ENCODE measurements around the gene PTPRT.
"Not testable (repeated sequence)": the region's sequence is repeated elsewhere in the genome, so short reads cannot be mapped to it uniquely, and the experiment has no call there.

The PTPRT gene

GRCh38 chr20:43185901-43186300, 3.8 kb downstream of the PTPRT start:
- TF ChIP-seq POLR2AphosphoS5 (IDR thresholded peaks at IDR 0.05; ENCODE audit: low read depth, low read length), result no peak
- TF ChIP-seq POLR2A (IDR thresholded peaks at IDR 0.05; ENCODE audit: low read depth, low read length), result no peak
- TF ChIP-seq TAF1 (IDR thresholded peaks at IDR 0.05; ENCODE audit: borderline replicate concordance, low read depth, low read length), result no peak
- FAIRE-seq (no peak), DNase-seq (ENCODE audit: insufficient read length) (no peak)

- DNase-seq (ENCODE audit: insufficient read length) (no peak), FAIRE-seq (no peak)
- TF ChIP-seq TAF1 (IDR thresholded peaks at IDR 0.05; ENCODE audit: borderline replicate concordance, low read depth, low read length), result no peak
- TF ChIP-seq POLR2A (IDR thresholded peaks at IDR 0.05; ENCODE audit: low read depth, low read length), result no peak
- TF ChIP-seq POLR2AphosphoS5 (IDR thresholded peaks at IDR 0.05; ENCODE audit: low read depth, low read length), result no peak
Observed at GRCh38 chr20:43183536-43184070, 6.1 kb downstream of the PTPRT start.

GRCh38 chr20:43178080-43178479, 11.6 kb downstream of the PTPRT start:
- DNase-seq (ENCODE audit: insufficient read length) (no peak), FAIRE-seq (no peak)
- TF ChIP-seq POLR2A (IDR thresholded peaks at IDR 0.05; ENCODE audit: low read depth, low read length), result no peak
- TF ChIP-seq POLR2AphosphoS5 (IDR thresholded peaks at IDR 0.05; ENCODE audit: low read depth, low read length), result no peak
- TF ChIP-seq TAF1 (IDR thresholded peaks at IDR 0.05; ENCODE audit: borderline replicate concordance, low read depth, low read length), result no peak

- no peak for DNase-seq (ENCODE audit: insufficient read length)
- FAIRE-seq, result no peak
- no peak for TF ChIP-seq POLR2A (IDR thresholded peaks at IDR 0.05; ENCODE audit: low read depth, low read length)
- no peak for TF ChIP-seq POLR2AphosphoS5 (IDR thresholded peaks at IDR 0.05; ENCODE audit: low read depth, low read length)
- TF ChIP-seq TAF1 (IDR thresholded peaks at IDR 0.05; ENCODE audit: borderline replicate concordance, low read depth, low read length), result no peak
Observed at GRCh38 chr20:43176726-43177125, 13.0 kb downstream of the PTPRT start.

- FAIRE-seq (no peak), DNase-seq (ENCODE audit: insufficient read length) (no peak)
- TF ChIP-seq TAF1 (IDR thresholded peaks at IDR 0.05; ENCODE audit: borderline replicate concordance, low read depth, low read length) (no peak), POLR2AphosphoS5 (IDR thresholded peaks at IDR 0.05; ENCODE audit: low read depth, low read length) (no peak), POLR2A (IDR thresholded peaks at IDR 0.05; ENCODE audit: low read depth, low read length) (no peak)
Observed at GRCh38 chr20:43171930-43172329, 17.8 kb downstream of the PTPRT start.

GRCh38 chr20:43170771-43171170, 18.9 kb downstream of the PTPRT start:
- FAIRE-seq (no peak), DNase-seq (ENCODE audit: insufficient read length) (no peak)
- TF ChIP-seq POLR2A (IDR thresholded peaks at IDR 0.05; ENCODE audit: low read depth, low read length) (no peak), POLR2AphosphoS5 (IDR thresholded peaks at IDR 0.05; ENCODE audit: low read depth, low read length) (no peak), TAF1 (IDR thresholded peaks at IDR 0.05; ENCODE audit: borderline replicate concordance, low read depth, low read length) (no peak)

GRCh38 chr20:43167615-43168014, 22.1 kb downstream of the PTPRT start:
- no peak for FAIRE-seq
- no peak for DNase-seq (ENCODE audit: insufficient read length)
- TF ChIP-seq POLR2AphosphoS5 (IDR thresholded peaks at IDR 0.05; ENCODE audit: low read depth, low read length) (no peak), POLR2A (IDR thresholded peaks at IDR 0.05; ENCODE audit: low read depth, low read length) (no peak), TAF1 (IDR thresholded peaks at IDR 0.05; ENCODE audit: borderline replicate concordance, low read depth, low read length) (no peak)

GRCh38 chr20:43167021-43167420, 22.7 kb downstream of the PTPRT start:
- DNase-seq (ENCODE audit: insufficient read length) (no peak), FAIRE-seq (no peak)
- TF ChIP-seq TAF1 (IDR thresholded peaks at IDR 0.05; ENCODE audit: borderline replicate concordance, low read depth, low read length) (no peak), POLR2A (IDR thresholded peaks at IDR 0.05; ENCODE audit: low read depth, low read length) (no peak), POLR2AphosphoS5 (IDR thresholded peaks at IDR 0.05; ENCODE audit: low read depth, low read length) (no peak)

GRCh38 chr20:43165611-43166010, 24.1 kb downstream of the PTPRT start:
- TF ChIP-seq TAF1 (IDR thresholded peaks at IDR 0.05; ENCODE audit: borderline replicate concordance, low read depth, low read length) (no peak), POLR2A (IDR thresholded peaks at IDR 0.05; ENCODE audit: low read depth, low read length) (no peak), POLR2AphosphoS5 (IDR thresholded peaks at IDR 0.05; ENCODE audit: low read depth, low read length) (no peak)
- DNase-seq (ENCODE audit: insufficient read length) (no peak), FAIRE-seq (no peak)

GRCh38 chr20:43164736-43165135, 25.0 kb downstream of the PTPRT start:
- FAIRE-seq; DNase-seq (ENCODE audit: insufficient read length): not testable (repeated sequence)

GRCh38 chr20:43161716-43162115, 28.0 kb downstream of the PTPRT start:
- TF ChIP-seq POLR2A (IDR thresholded peaks at IDR 0.05; ENCODE audit: low read depth, low read length) (no peak), TAF1 (IDR thresholded peaks at IDR 0.05; ENCODE audit: borderline replicate concordance, low read depth, low read length) (no peak), POLR2AphosphoS5 (IDR thresholded peaks at IDR 0.05; ENCODE audit: low read depth, low read length) (no peak)
- no peak for DNase-seq (ENCODE audit: insufficient read length)
- no peak for FAIRE-seq

- DNase-seq (ENCODE audit: insufficient read length) (no peak), FAIRE-seq (no peak)
- TF ChIP-seq POLR2AphosphoS5 (IDR thresholded peaks at IDR 0.05; ENCODE audit: low read depth, low read length) (no peak), POLR2A (IDR thresholded peaks at IDR 0.05; ENCODE audit: low read depth, low read length) (no peak), TAF1 (IDR thresholded peaks at IDR 0.05; ENCODE audit: borderline replicate concordance, low read depth, low read length) (no peak)
Observed at GRCh38 chr20:43160941-43161340, 28.8 kb downstream of the PTPRT start.

- no peak for TF ChIP-seq POLR2AphosphoS5 (IDR thresholded peaks at IDR 0.05; ENCODE audit: low read depth, low read length)
- no peak for TF ChIP-seq TAF1 (IDR thresholded peaks at IDR 0.05; ENCODE audit: borderline replicate concordance, low read depth, low read length)
- no peak for TF ChIP-seq POLR2A (IDR thresholded peaks at IDR 0.05; ENCODE audit: low read depth, low read length)
- FAIRE-seq, result no peak
Observed at GRCh38 chr20:43159994-43160393, 29.7 kb downstream of the PTPRT start.

More at GRCh38 chr20:43159994-43160393, 29.7 kb downstream of the PTPRT start:
- DNase-seq (ENCODE audit: insufficient read length), result no peak

All from GM12892 (cell line).